GM18502 (cell line): Measurements from ENCODE around the gene C12orf57.

Source experiments
- ATAC-seq: cut with Tn5 transposase; IDR thresholded peaks from one replicate; pipeline ENCODE4 v1.9.1; 2021; ENCODE audit warnings: mild to moderate bottlenecking; ENCODE audit not compliant: unreplicated experiment, poor library complexity

C12orf57 gene

GRCh38 chr12:6952121-6952862 is 8.5 kb downstream of the C12orf57 start:
- ATAC-seq: no peak

DNA sequence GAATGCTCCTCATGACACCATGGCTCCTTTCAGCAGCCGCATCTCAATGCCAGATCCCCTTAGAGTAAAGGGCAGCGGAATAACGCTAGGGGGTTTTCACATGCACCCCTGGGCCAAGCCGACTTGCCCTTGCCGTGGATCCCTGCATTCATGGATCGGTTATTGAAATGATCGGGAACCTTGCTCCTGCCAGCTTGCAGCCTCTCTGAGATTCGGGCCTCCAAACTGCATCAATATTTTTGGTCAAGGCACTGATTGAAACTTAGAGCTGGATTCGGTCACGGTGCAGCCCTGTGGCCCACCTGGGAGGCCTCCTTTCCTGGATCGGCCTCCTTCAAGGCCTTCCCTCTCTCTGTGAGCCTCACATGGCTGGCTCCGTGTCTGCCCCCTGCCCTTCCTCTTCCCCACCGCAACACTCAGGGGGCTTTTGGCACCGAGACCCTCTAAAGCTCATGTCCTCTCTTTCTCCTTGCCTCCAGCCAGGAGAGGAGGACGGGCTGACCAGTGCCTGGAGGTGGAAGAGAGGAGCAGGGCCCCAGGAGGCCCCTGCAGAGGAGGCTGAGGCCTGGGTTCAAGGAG is 9.1 kb downstream of the C12orf57 start:
- ATAC-seq: no peak

DNA sequence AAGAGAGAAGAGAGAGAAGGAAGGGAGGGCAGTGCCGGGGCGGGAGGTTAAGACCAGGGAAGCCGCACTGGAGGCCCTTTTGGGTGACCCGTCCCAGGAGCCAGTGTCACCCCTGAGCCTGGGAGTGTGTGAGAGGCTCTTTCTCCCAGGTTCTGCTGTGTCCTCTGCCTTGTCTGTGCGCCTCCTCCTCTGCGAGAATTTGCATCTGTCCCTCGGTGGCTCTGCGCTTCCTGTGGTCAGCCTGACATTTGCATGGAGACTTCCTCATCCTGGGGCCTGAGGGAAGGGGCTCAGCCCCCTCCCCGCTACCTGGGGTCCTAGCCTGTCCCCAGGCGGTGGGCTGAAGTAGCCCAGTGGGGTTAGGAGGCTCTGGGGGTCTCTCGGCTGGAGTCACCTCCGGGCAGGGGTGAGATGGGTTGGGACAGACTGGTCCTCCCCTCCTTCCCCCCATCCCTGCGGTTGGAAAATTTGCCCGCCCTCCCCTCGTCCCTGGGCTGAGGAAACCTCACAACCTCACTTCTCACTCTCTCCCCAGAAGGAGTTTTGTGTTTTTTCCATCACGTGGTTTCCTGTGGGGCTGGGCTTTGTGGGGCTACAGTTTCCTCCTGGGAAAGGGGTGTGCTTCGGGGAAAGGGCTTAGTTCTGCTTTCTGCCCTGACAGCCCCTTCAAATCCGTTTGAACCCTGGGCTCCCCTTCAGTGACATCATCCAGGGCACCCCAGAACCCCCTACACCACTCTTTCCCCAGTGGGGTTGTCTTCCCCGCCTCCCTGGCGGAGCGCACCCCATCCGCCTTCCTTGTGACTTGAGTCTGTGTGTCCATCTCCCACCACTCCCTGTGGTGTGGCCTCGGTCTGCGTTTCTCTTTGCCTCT is 9.9 kb downstream of the C12orf57 start:
- ATAC-seq: peak; percentile 57

DNA sequence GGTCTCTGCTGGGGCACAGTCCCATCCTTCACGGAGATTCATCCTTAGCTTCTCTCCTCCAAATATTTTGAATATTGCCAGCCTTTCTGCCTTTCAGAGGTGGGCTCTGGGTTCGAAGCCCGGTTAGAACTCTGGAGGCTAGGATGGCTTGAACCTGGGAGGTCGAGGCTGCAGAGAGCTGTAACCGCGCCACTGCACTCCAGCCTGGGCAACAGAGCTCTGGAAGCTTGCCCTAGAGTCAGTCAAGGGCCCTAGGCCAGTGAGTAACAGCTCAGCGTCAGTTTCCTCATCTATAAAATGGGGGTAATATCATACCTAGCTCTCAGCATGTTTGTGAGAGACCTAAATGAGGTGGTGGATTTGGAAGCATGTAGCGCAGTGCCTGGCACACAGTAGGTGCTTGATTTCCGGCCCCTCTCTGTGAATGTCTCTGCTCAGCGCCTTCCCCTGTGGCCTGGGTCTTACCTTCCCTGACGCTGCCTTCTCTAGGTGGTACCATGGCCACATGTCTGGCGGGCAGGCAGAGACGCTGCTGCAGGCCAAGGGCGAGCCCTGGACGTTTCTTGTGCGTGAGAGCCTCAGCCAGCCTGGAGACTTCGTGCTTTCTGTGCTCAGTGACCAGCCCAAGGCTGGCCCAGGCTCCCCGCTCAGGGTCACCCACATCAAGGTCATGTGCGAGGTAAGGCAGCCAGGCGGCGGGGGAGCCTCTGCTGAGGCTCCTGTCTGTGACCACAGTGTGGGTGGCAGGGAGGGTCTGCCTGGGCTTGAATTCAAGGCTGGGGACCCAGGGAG is 10.7 kb downstream of the C12orf57 start:
- ATAC-seq: no peak

- no peak for ATAC-seq
Measured at GRCh38 chr12:6955108-6956020, 11.5 kb downstream of the C12orf57 start.

DNA sequence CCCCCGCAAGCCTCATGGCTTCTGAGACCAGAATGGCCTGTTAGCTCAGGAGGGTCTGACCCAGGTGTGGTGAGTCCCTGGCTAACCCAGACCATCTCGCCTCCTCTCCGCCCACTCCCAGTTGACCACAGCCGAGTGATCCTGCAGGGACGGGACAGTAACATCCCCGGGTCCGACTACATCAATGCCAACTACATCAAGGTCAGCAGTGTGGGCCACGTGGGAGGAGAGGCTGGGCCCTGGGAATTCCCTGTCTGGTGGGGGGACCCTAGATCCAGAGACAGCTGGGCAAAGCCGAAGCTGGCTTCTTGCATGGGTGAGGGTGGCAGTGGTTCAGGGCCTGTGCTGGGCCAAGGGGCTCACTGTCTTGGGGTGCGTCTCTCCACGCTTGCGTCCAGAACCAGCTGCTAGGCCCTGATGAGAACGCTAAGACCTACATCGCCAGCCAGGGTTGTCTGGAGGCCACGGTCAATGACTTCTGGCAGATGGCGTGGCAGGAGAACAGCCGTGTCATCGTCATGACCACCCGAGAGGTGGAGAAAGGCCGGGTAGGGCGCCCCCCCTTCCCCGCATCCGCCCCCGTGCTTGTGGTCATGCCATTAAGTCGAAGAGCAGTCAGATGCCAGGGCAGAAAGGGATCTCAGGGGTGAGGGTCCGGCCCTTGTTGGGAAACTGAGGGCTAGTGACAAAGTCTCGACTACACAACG is 12.4 kb downstream of the C12orf57 start:
- ATAC-seq: no peak

DNA sequence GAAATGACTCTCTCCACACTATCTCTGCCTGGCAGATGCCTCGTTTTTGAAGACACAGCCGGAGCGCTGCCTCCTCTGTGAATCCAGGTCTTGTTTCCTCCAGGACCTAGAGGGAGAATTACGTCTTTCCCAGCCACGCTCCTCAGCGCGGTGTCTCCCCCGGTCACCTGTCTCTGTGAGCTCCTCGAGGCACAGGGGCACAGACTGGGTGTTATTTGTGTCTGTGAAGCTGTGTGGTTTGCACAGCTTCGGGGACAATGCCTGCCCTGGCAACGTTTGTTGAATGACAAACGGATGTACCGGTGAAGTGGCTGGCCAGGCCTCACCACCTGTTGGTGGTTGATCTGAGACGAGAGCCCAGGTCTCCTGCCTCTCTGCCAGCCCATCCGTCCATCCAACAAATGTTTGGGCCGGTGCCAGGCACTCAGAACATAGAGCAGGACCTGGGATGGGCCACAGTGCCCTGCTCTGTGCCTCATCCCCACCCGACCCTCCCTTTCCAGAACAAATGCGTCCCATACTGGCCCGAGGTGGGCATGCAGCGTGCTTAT is 13.4 kb downstream of the C12orf57 start:
- no peak for ATAC-seq

GRCh38 chr12:6957741-6958608 is 14.2 kb downstream of the C12orf57 start:
- ATAC-seq: no peak

DNA sequence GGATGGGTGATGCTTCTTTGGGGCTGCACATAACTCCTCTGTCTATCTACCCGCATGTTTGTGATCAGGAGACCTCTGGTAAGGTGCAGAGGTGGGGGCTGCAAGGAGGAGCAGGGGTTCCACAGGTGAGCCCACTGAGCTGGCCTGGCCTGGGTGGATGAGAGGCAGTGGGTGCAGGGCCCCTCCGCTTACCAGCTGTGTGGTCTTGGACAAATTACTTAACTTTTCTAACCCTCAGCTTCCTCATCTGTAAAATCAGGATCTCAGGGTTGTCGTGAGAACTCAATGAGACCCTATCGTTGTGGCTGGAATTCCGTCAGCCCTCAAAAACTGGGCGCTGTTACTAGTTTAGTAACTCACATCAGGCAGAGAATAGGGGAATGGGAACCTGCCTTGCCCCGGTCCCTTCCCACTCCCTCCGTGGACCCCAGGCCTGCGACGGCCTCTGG is 14.8 kb downstream of the C12orf57 start:
- ATAC-seq: no peak

- peak; percentile 49 for ATAC-seq
Measured at GRCh38 chr12:6959058-6959804, 15.4 kb downstream of the C12orf57 start.

DNA sequence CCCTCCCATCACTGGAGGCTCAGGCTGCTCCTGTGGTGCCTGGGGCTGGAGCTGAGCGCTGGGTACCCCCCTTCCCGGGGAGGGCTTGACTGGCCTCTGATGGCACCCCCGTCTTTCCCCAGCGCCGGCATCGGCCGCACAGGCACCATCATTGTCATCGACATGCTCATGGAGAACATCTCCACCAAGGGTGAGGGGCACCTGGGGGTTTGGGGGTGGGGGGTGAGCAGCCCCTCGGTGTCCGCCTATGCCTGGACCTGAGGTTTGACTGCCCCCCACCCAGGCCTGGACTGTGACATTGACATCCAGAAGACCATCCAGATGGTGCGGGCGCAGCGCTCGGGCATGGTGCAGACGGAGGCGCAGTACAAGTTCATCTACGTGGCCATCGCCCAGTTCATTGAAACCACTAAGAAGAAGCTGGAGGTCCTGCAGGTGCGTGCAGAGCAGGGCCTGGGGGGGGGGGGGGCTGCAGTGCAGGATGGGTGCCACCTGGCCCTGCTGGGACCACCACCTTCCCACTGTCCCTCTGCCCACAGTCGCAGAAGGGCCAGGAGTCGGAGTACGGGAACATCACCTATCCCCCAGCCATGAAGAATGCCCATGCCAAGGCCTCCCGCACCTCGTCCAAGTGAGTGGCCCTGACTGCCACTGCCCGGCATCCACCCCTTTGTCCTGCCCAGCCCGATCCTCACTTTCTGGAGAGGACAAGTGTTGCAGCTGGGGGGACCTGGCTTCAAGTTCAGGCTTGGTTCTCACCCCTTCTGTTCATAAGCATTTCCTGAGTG is 16.2 kb downstream of the C12orf57 start:
- ATAC-seq: no peak

GRCh38 chr12:6960593-6961277 is 16.9 kb downstream of the C12orf57 start:
- no peak for ATAC-seq

GRCh38 chr12:6961278-6961694 is 17.5 kb downstream of the C12orf57 start:
- peak; percentile 23 for ATAC-seq

DNA sequence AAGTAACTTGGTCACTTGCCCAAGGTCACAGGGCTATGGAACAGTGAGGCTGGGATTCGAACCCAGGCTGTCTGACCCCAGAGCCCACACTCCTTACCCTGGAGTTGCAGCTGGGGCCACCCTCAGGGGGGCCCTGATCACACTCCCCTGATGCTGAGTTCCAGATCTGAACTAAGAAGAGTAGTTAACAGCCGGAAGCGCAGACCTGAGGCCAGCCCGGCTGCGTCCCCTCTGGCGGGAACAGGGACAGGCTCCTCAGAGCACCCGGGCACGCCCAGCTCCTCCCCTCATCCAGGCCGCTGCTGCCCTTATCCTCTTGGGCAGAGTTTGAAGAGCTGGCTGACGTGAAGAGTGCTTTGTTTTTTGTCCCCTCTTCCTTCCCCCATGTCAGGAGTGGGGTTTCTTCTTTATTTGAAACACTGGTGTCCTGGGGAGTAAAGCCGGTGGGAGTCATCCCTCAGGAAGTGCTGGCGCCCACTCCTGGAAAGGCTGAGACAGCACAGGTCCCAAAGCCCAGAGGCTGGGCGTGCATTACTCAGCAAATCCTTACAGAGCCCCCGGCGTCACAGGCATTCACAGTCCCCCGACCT is 18.0 kb downstream of the C12orf57 start:
- peak; percentile 23 for ATAC-seq
